IPS-20b (cell line): ENCODE data around the gene PRR15L.

Experiments
- H3K27ac ChIP-seq: one replicate; pipeline ENCODE4 v1.5.1; 2013; ENCODE audit warnings: low read length
- H3K27me3 ChIP-seq: 2 replicates; pipeline ENCODE4 v1.6.1; 2013; ENCODE audit warnings: mild to moderate bottlenecking, low read length, inconsistent platforms; ENCODE audit not compliant: insufficient read depth
- H3K36me3 ChIP-seq: 2 replicates; pipeline ENCODE4 v1.6.1; 2013; ENCODE audit warnings: low read depth, mild to moderate bottlenecking, inconsistent platforms, low read length, moderate library complexity; ENCODE audit not compliant: insufficient read depth
- H3K4me1 ChIP-seq: 2 replicates; pipeline ENCODE4 v1.6.1; 2013; ENCODE audit warnings: mild to moderate bottlenecking, control low read depth, inconsistent platforms, low read length, moderate library complexity; ENCODE audit not compliant: insufficient read depth
- H3K4me3 ChIP-seq: 2 replicates; pipeline ENCODE4 v1.5.1; 2013; ENCODE audit warnings: mild to moderate bottlenecking, low read length, inconsistent platforms
- H3K9ac ChIP-seq: 2 replicates; pipeline ENCODE4 v1.6.1; 2013; ENCODE audit warnings: low read depth, mild to moderate bottlenecking, inconsistent platforms, low read length, moderate library complexity
- H3K9me3 ChIP-seq: 2 replicates; pipeline ENCODE4 v1.6.1; 2013; ENCODE audit warnings: mild to moderate bottlenecking, low read depth, low read length, inconsistent platforms; ENCODE audit not compliant: insufficient read depth

The PRR15L gene

DNA sequence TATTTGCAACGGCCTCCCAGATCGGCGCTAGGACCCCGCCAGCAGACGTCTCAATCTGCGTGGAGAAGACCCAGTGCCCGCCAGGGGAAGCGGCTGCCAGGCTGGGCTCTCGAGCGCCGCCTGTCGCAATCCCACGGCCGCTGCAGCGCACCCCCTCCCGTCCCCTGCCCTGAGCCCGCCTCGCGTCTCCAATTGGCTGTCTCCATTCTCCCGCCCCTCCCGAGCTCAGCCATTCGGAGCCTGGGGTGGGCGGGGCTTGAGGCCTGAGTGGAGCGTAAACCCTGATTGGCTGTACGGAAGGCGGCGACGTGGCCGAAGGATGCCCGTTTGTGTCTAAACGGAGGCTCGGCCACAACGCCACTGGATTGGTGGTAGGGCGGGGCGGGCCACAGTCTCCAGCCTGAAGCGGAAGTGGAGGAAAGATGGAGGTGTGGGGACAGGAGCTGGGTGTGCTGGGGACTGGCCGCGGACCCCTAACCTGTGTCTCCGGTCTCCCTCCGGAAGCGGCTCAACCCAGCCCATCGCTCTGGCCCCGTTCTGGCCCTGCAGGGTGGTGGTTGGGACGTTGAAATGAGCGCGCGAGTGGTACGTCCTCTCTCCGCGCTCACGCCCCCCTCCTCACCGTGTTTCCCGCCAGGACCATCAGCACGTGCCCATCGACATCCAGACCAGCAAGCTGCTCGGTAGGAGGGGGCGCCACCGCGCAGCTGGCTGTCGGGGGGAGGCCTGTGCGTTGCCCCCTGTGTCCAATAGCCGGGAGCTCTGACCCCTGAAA is 13.2 kb upstream of the PRR15L start, which contains the start of gene CDK5RAP3:
Gene CDK5RAP3, plus strand, starts transcription at position 389 of the 775 bp plus-strand sequence. Its CDS starts 34 bp downstream, at position 423.
- no peaks in the 10 kb centered on the region; the same call in 1 of the 2 replicates for H3K27me3 ChIP-seq
- H3K9me3 ChIP-seq: no peaks in the 10 kb centered on the region
- peaks cover 4% of the 10 kb centered on the region; the same call in 1 of the 2 replicates for H3K4me1 ChIP-seq
- H3K9ac ChIP-seq: peak within 1 kb of the TSS; percentile 84
- H3K27ac ChIP-seq: peak within 1 kb of the TSS; percentile 40
- H3K4me3 ChIP-seq: peak within 1 kb of the TSS; percentile 80
- peaks cover 29% of the 10 kb centered on the region for H3K36me3 ChIP-seq

GRCh38 chr17:47969930-47970724 is 12.4 kb upstream of the PRR15L start:
- Histone ChIP-seq H3K36me3 (peaks cover 21% of the 10 kb centered on the region), H3K9me3 (no peaks in the 10 kb centered on the region), H3K4me3 (peak overlapping the region; percentile 59), H3K4me1 (peaks cover 4% of the 10 kb centered on the region; the same call in 1 of the 2 replicates), H3K9ac (peak overlapping the region; percentile 52; the same call in 1 of the 2 replicates), H3K27ac (no peak overlapping the region), H3K27me3 (no peaks in the 10 kb centered on the region; the same call in 1 of the 2 replicates)

DNA sequence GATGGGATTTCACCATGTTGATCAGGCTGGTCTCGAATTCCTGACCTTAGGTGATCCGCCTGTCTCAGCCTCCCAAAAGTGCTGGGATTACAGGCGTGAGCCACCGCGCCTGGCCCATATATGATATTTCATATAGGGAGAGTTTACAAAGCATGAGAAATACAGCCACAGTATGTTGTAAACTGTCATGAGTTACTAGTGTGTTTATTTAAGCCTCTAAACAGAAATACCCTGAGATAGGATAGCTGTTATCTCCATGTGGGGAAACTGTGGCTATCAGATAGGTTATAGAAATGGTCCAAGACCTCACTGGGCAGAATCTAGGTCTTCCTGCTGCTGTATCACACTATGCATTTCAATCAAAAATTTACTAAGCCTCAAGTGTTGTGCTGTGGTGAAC is 11.2 kb upstream of the PRR15L start:
- H3K9me3 ChIP-seq: no peaks in the 10 kb centered on the region
- H3K36me3 ChIP-seq: peaks cover 10% of the 10 kb centered on the region
- H3K9ac ChIP-seq: no peak overlapping the region
- H3K4me3 ChIP-seq: no peak overlapping the region
- H3K27me3 ChIP-seq: no peaks in the 10 kb centered on the region; the same call in 1 of the 2 replicates
- H3K27ac ChIP-seq: no peak overlapping the region
- peaks cover 4% of the 10 kb centered on the region; the same call in 1 of the 2 replicates for H3K4me1 ChIP-seq

GRCh38 chr17:47967607-47968252 is 10.0 kb upstream of the PRR15L start:
- no peaks in the 10 kb centered on the region; the same call in 1 of the 2 replicates for H3K27me3 ChIP-seq
- H3K9ac ChIP-seq: no peak overlapping the region
- H3K27ac ChIP-seq: no peak overlapping the region
- H3K4me1 ChIP-seq: peaks cover 4% of the 10 kb centered on the region; the same call in 1 of the 2 replicates
- no peaks in the 10 kb centered on the region for H3K9me3 ChIP-seq
- H3K36me3 ChIP-seq: no peaks in the 10 kb centered on the region
- no peak overlapping the region for H3K4me3 ChIP-seq

DNA sequence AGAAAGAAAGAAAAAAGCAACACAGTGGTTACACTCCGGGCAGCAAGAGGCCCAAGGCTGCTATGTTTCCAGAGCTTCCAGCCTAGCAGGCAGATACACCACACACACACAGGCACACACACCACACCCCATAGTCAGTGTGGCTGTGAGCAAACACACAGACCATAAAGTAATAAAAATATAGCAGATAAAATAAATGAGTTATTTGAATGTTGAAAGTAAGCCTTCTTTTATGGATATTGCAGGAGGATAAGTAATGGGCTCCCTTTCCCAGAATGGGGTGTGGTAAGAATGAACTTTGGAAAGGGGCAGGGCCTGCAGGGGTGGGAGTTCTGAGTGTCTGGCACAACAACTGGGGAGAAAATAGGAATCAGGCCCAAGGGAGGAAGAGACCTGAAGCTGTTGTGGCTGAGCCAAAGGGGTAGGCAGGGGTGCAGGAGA is 8.4 kb upstream of the PRR15L start:
- H3K9ac ChIP-seq: no peak overlapping the region
- peaks cover 4% of the 10 kb centered on the region; the same call in 1 of the 2 replicates for H3K4me1 ChIP-seq
- no peak overlapping the region for H3K4me3 ChIP-seq
- no peaks in the 10 kb centered on the region; the same call in 1 of the 2 replicates for H3K27me3 ChIP-seq
- no peak overlapping the region for H3K27ac ChIP-seq
- no peaks in the 10 kb centered on the region for H3K9me3 ChIP-seq
- no peaks in the 10 kb centered on the region for H3K36me3 ChIP-seq

- H3K9me3 ChIP-seq: no peaks in the 10 kb centered on the region
- no peaks in the 10 kb centered on the region for H3K4me1 ChIP-seq
- H3K27ac ChIP-seq: no peak overlapping the region
- no peaks in the 10 kb centered on the region; the same call in 1 of the 2 replicates for H3K27me3 ChIP-seq
- no peak overlapping the region for H3K4me3 ChIP-seq
- H3K9ac ChIP-seq: no peak overlapping the region
- H3K36me3 ChIP-seq: no peaks in the 10 kb centered on the region
Measured at GRCh38 chr17:47964856-47965255, 7.2 kb upstream of the PRR15L start.

- no peaks in the 10 kb centered on the region for H3K9me3 ChIP-seq
- no peak overlapping the region for H3K4me3 ChIP-seq
- peaks cover 16% of the 10 kb centered on the region for H3K27me3 ChIP-seq
- H3K36me3 ChIP-seq: no peaks in the 10 kb centered on the region
- H3K4me1 ChIP-seq: no peaks in the 10 kb centered on the region
- no peak overlapping the region for H3K27ac ChIP-seq
- H3K9ac ChIP-seq: no peak overlapping the region
Measured at GRCh38 chr17:47962901-47963300, 5.2 kb upstream of the PRR15L start.

DNA sequence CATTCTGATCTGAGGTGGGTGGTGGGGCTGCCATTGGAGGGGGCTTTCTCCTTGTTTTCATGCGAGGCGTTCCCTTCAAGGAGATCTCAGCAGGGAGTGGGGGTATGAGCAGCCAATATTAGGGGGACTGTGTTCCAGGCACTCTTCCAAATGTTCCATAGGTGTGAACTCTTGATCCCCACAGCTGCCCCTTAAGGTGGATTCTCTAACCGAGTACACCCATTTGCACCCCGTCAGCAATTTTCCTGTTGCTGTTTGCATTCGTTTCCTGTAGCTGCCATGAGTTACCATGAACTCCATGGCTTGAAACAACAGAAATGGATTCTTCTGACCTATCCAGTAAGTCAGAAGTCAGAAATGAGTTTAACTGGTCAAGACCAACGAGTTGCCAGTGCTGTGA is 3.7 kb upstream of the PRR15L start:
- Histone ChIP-seq H3K9ac (no peak overlapping the region), H3K9me3 (no peaks in the 10 kb centered on the region), H3K27me3 (peaks cover 16% of the 10 kb centered on the region), H3K27ac (no peak overlapping the region), H3K4me1 (peaks cover 9% of the 10 kb centered on the region; the same call in 1 of the 2 replicates), H3K36me3 (no peaks in the 10 kb centered on the region), H3K4me3 (no peak overlapping the region)

DNA sequence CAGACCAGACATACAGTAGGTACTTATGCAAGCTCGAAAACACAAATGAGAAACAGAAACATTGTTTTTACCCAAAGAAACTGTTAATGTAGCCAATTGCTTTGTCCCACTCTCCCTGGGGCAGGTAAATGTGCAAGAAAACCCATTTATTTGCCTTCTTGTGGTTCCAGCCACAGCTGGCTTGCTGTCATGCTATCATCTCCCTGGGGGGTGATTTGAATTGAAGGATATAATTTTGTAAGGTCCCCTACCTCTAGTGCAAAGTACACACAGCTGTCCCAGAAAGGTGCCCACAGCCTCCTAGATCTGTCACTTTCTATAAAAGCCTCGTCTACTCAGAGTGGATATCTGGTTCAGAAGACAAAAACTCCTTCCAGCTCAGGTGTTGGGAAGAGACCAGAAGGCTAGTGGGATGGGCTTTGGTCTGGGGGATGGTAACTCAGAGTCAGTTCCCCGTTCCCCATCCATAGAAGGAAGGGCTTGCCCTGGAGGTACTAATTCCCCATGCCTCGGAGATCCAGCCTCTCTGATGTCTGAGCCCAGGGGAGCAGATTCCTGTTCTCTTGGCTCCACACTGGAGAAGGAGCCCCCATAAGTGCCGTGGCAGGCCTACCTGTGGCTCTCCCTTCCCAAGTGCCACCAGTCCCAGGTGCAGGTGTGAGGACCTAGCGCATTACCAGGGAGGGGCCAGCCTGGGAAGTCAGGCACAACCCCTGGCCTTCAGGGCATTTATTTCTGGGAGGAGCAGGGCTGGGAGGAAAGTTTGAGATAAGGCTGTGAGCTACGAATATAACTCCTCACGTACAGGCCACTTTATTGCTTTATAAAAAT is 2.4 kb upstream of the PRR15L start:
- Histone ChIP-seq H3K4me3 (no peak overlapping the region), H3K9me3 (no peaks in the 10 kb centered on the region), H3K4me1 (peaks cover 9% of the 10 kb centered on the region; the same call in 1 of the 2 replicates), H3K36me3 (no peaks in the 10 kb centered on the region), H3K27ac (no peak overlapping the region), H3K9ac (no peak overlapping the region), H3K27me3 (peaks cover 16% of the 10 kb centered on the region)

DNA sequence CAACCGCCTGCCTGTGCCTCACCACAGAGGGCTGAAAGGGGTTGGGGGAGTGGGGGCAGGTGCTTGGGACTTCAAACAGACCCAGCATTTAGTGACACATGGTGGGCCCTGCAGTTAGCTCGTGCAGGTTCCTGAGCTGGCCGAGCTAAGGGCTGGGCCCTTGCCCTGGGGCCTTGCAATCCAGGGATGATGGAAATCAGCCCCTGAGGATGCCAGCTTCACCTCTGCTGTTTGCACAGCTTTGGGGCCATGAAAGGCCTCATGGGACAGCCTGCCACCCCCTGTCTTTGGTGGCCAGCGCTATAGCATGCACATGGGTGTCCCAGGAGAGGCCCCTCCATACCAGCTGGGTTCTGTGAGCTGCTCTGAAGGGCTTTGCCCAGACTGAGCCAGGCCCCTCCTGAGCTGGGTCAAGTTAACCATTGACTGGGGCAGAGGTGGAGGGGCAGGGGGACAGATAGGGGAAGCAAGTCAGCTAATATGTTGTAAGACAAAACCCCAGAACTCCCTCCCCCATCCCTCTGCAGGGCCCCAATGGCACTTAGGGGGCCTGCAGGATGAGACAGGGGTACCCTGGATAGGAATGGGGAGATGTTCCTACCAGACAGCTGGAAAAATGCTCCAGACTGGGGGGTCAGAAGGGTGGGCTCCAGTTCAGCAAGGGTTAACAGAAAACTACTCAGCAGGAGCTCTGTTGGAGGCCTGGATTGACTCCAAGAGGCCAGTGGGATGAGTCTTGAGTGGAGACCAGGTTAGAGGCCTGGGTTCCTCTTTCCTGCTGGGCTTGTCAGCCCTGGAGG is 692 bp downstream of the PRR15L start:
- Histone ChIP-seq H3K4me1 (peaks cover 9% of the 10 kb centered on the region; the same call in 1 of the 2 replicates), H3K27ac (no peak overlapping the region), H3K9ac (no peak overlapping the region), H3K27me3 (peaks cover 16% of the 10 kb centered on the region), H3K36me3 (no peaks in the 10 kb centered on the region), H3K4me3 (peak overlapping the region; percentile 25; the same call in 1 of the 2 replicates), H3K9me3 (no peaks in the 10 kb centered on the region)
